Small intestine (tissue), 7 donors: ENCODE measurements around the gene CMPK2. TPM values are rescaled to one million over a fixed set of nuclear protein-coding genes. Genes with fewer than 3 reads are reported as not detected.
A peak's percentile ranks its signal among the peaks of the same experiment; 100 is the strongest.

ENCODE experiments used
- DNase-seq, 2 donors: peaks; one replicate each; pipeline versions ENCODE4 v3.0.0 to v3.0.0-alpha.2; 2013
- FAIRE-seq: peaks from 2 replicates; lab custom pipeline; 2012; peaks lifted over from hg19 to GRCh38; lab: Jason Lieb, UNC
- H3K27ac ChIP-seq, 3 donors: one replicate each; pipeline ENCODE4 v1.5.1; 2013; ENCODE audit warnings: low read length in 2 of 3, mild to moderate bottlenecking in 2 of 3, control low read depth in 1 of 3, inconsistent platforms in 1 of 3, low read depth in 1 of 3, moderate library complexity in 1 of 3
- H3K27me3 ChIP-seq, 3 donors: one replicate each; pipeline ENCODE4 v1.6.1; 2013; ENCODE audit warnings: low read length in 3 of 3, inconsistent platforms in 1 of 3; ENCODE audit not compliant: control insufficient read depth in 3 of 3, insufficient read depth in 3 of 3
- H3K36me3 ChIP-seq, 3 donors: one replicate each; pipeline ENCODE4 v1.6.1; 2013; ENCODE audit warnings: low read length in 3 of 3, inconsistent platforms in 1 of 3, low read depth in 1 of 3, mild to moderate bottlenecking in 1 of 3, moderate library complexity in 1 of 3; ENCODE audit not compliant: control insufficient read depth in 3 of 3, insufficient read depth in 2 of 3
- H3K4me1 ChIP-seq, 3 donors: one replicate each; pipeline ENCODE4 v1.6.1; 2013; ENCODE audit warnings: low read length in 2 of 3, inconsistent platforms in 1 of 3, low read depth in 1 of 3, mild to moderate bottlenecking in 1 of 3, moderate library complexity in 1 of 3; ENCODE audit not compliant: control insufficient read depth in 3 of 3, insufficient read depth in 2 of 3
- H3K4me3 ChIP-seq, 3 donors: one replicate each; pipeline ENCODE4 v1.5.1; 2013; ENCODE audit warnings: low read length in 3 of 3, control low read depth in 1 of 3, inconsistent platforms in 1 of 3, low read depth in 1 of 3, mild to moderate bottlenecking in 1 of 3, moderate library complexity in 1 of 3
- H3K9me3 ChIP-seq, 2 donors: one replicate each; pipeline ENCODE4 v1.6.1; 2013; ENCODE audit warnings: low read depth in 1 of 2, low read length in 1 of 2; ENCODE audit not compliant: control insufficient read depth in 2 of 2, insufficient read depth in 1 of 2
- WGBS, 3 donors: extraction: QIAGEN DNeasy Blood & Tissue Kit; methylation state at CpG; one replicate each; pipeline ENCODE4 v1.1.7; 2013; 5-methylcytosine and 5-hydroxymethylcytosine counted together
- polyA plus RNA-seq, 4 donors: library from polyadenylated mRNA; stranded (reverse) in 3 of 4; unstranded in 1 of 4; fragments of 200-250 nt in 3 of 4; fragments of 120-200 nt in 1 of 4; gene quantifications; one replicate each; pipeline versions ENCODE4 v1.2.1 to v1.2.3, GENCODE V29; 2013
- donor health status: healthy with polysubstance abuse.
- donor health status: control.
- donor health status: control.
- donor health status: Bipolar disorder and iron deficiency.
- donor health status: healthy.

The CMPK2 gene
- polyA plus RNA-seq, 4 donors = 5.5 to 11.0 (median 9.5) TPM

GRCh38 chr2:6845903-6846302, 19.8 kb downstream of the CMPK2 start:
- no peak for DNase-seq
- Histone ChIP-seq H3K27me3 (no peaks in the 10 kb centered on the region), H3K4me1 (no peaks in the 10 kb centered on the region), H3K4me3 (no peak overlapping the region), H3K9me3 (peaks cover 2 to 70% of the 10 kb centered on the region in 2 donors), H3K36me3 (peaks cover 9 to 15% (median 9%) of the 10 kb centered on the region in 3 donors), H3K27ac (no peak overlapping the region)
- FAIRE-seq = no peak
- WGBS, 3 donors = 88 to 91% (median 90%) methylated on average over 2 of the region's 2 CpGs

DNA sequence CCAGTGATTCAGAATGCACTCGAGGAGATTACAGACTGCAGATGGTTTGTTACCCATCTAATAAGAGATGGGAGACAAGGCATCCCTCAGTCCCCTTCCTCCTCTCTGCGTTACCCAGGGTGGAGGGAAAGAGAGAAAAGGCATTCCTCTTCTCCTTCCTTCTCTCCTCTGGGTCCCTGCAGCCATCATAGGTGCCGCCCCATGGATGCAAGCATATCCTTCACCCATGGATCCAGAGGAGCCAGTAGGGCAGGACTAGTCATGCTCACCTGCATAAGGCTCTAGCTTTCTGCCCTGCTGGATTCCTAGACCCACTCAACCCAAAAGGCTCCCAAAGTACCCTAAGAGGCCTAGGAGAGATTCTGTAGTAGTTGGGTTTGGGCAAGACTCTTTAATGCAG, 20.4 kb downstream of the CMPK2 start:
- 76 to 94% (median 80%) methylated on average over 2 to 3 of the region's 3 CpGs for WGBS, 3 donors
- Histone ChIP-seq H3K4me3 (no peak overlapping the region), H3K9me3 (peaks cover 2 to 74% of the 10 kb centered on the region in 2 donors), H3K36me3 (peaks cover 9 to 15% (median 11%) of the 10 kb centered on the region in 3 donors), H3K4me1 (no peaks in the 10 kb centered on the region), H3K27ac (no peak overlapping the region), H3K27me3 (no peaks in the 10 kb centered on the region)
- FAIRE-seq (no peak), DNase-seq (peak in 1 of 2 donors; percentile 26)

- peaks cover 0 to 3% (median 0%) of the 10 kb centered on the region in 3 donors for H3K36me3 ChIP-seq
- H3K4me1 ChIP-seq = no peaks in the 10 kb centered on the region
- H3K27ac ChIP-seq = no peak overlapping the region
- DNase-seq (no peak), FAIRE-seq (no peak)
- 74 to 90% (median 82%) methylated on average over 2 of the region's 2 CpGs for WGBS, 3 donors
- H3K27me3 ChIP-seq = no peaks in the 10 kb centered on the region
- H3K4me3 ChIP-seq = no peak overlapping the region
- H3K9me3 ChIP-seq = peaks cover 2 to 54% of the 10 kb centered on the region in 2 donors
Observed at GRCh38 chr2:6841537-6842287, 24.0 kb downstream of the CMPK2 start.

DNA sequence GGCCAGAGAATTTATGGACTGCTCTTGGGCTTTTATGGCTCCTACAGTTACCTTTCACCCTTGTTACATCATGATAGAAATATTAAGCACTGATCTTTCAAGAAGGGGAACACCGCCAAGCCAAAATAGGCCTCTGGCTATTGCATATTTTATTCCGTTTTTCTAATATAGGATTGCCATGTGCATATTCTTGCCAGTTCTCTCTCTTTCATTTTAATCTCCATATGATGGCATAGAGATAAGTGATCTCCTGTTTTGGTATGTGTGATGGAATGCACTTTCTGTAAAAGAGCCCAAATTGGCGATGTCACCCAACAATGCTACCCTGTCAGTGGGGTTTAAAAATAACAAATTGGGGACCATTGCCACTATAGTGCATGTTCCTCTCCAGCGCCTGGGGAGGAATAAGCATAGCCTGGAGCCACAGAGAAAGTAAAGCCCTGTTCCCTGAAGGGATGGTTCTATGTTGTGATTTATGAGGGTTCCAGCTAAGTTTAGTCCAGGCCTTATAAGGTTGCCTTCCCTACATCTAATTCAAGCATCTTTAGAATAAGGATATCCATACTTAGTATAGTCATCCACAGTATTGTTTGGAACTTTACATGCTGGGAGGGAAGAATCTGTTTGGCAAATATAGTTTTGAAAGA, 26.9 kb downstream of the CMPK2 start:
- peaks cover 0 to 3% (median 0%) of the 10 kb centered on the region in 3 donors for H3K36me3 ChIP-seq
- H3K27ac ChIP-seq = no peak overlapping the region
- no peak for FAIRE-seq
- H3K9me3 ChIP-seq = peaks cover 0 to 28% of the 10 kb centered on the region in 2 donors
- no peaks in the 10 kb centered on the region for H3K27me3 ChIP-seq
- DNase-seq = no peak
- 93 to 94% (median 94%) methylated on average over 4 of the region's 4 CpGs for WGBS, 3 donors
- H3K4me3 ChIP-seq = no peak overlapping the region
- H3K4me1 ChIP-seq = no peaks in the 10 kb centered on the region

DNA sequence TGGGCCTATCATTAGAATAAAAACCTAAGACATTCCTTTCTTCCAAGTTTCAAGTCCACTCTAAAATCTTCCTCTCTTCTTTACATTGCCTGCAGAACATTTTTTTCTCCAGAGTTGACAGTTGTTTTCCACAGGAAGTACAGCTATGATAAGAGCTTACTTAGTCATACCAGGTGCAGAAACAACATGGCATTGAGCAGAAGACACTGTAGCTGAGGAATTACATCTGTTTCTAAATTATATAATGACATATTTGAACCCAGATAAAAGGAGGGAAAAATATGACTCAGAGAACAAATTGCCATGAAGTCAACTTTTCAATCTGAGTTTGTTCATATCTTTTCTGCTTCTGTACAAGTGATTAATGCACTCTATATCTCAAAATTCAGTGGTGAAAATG, 30.2 kb downstream of the CMPK2 start:
- Histone ChIP-seq H3K36me3 (peaks cover 0 to 1% (median 0%) of the 10 kb centered on the region in 3 donors), H3K27ac (no peak overlapping the region), H3K4me3 (no peak overlapping the region), H3K4me1 (no peaks in the 10 kb centered on the region), H3K27me3 (no peaks in the 10 kb centered on the region), H3K9me3 (peaks cover 0 to 16% of the 10 kb centered on the region in 2 donors)
- FAIRE-seq (no peak), DNase-seq (no peak)

DNA sequence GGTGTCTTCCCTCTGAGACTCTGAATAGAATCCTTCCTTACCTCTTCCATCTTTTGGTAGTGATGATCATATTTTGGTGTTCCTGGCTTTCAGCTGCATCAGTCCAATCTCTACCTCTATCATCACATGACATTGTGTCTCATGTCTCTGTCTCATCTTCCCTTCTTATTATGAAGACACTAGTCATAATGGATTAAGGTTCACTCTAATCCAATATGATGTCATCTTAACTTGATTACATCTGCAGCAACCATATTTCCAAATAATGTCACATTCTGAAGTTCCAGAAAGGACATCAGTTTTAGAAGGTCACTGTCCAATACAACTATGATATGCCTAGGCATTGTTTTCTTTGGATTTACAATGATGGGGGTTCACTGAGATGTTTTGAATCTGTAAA, 31.5 kb downstream of the CMPK2 start:
- H3K27me3 ChIP-seq = no peaks in the 10 kb centered on the region
- FAIRE-seq = no peak
- no peak for DNase-seq
- no peak overlapping the region for H3K27ac ChIP-seq
- H3K4me3 ChIP-seq = no peak overlapping the region
- peaks cover 0 to 13% of the 10 kb centered on the region in 2 donors for H3K9me3 ChIP-seq
- no peaks in the 10 kb centered on the region for H3K36me3 ChIP-seq
- H3K4me1 ChIP-seq = no peaks in the 10 kb centered on the region

DNA sequence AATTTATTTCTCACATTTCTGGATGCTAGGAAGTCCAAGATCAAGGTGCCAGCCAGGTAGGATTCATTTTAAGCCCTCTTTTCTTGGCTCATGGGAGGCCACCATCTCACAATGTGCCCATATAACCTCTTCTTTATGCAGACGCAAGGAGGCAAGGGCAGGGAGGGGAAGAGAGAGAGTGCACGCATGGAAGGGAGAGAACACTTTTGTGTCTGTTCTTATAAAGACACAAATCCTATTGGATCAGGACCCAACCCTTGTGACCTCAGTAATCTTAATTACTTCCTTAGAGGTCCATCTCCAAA, 32.5 kb downstream of the CMPK2 start:
- Histone ChIP-seq H3K4me3 (no peak overlapping the region), H3K4me1 (no peaks in the 10 kb centered on the region), H3K27me3 (no peaks in the 10 kb centered on the region), H3K27ac (no peak overlapping the region), H3K9me3 (peaks cover 0 to 9% of the 10 kb centered on the region in 2 donors), H3K36me3 (no peaks in the 10 kb centered on the region)
- FAIRE-seq (no peak), DNase-seq (no peak)
- 94 to 100% (median 98%) methylated on average over 2 of the region's 2 CpGs for WGBS, 3 donors

- no peak overlapping the region for H3K4me3 ChIP-seq
- peaks cover 0 to 9% of the 10 kb centered on the region in 2 donors for H3K9me3 ChIP-seq
- WGBS, 3 donors = 72 to 86% (median 75%) methylated on average over 2 of the region's 2 CpGs
- H3K36me3 ChIP-seq = no peaks in the 10 kb centered on the region
- FAIRE-seq = no peak
- peak in 1 of 2 donors; percentile 2 for DNase-seq
- H3K27me3 ChIP-seq = no peaks in the 10 kb centered on the region
- H3K27ac ChIP-seq = no peak overlapping the region
- no peaks in the 10 kb centered on the region for H3K4me1 ChIP-seq
Observed at GRCh38 chr2:6832596-6833299, 33.0 kb downstream of the CMPK2 start.
